NCI-H1048 (cell line): Measurements from ENCODE around the gene COPS8.

Source experiments
- DNase-seq: peaks from one replicate; lab custom pipeline; 2025; lab: John Stamatoyannopoulos, UW

The COPS8 gene

GRCh38 chr2:237097911-237098702 is 12.4 kb downstream of the COPS8 start:
- no peak for DNase-seq

- no peak for DNase-seq
Measured at GRCh38 chr2:237099804-237100203, 14.1 kb downstream of the COPS8 start.

GRCh38 chr2:237101118-237101979 is 15.7 kb downstream of the COPS8 start:
- no peak for DNase-seq

- no peak for DNase-seq
Measured at GRCh38 chr2:237102428-237102827, 16.7 kb downstream of the COPS8 start.

DNA sequence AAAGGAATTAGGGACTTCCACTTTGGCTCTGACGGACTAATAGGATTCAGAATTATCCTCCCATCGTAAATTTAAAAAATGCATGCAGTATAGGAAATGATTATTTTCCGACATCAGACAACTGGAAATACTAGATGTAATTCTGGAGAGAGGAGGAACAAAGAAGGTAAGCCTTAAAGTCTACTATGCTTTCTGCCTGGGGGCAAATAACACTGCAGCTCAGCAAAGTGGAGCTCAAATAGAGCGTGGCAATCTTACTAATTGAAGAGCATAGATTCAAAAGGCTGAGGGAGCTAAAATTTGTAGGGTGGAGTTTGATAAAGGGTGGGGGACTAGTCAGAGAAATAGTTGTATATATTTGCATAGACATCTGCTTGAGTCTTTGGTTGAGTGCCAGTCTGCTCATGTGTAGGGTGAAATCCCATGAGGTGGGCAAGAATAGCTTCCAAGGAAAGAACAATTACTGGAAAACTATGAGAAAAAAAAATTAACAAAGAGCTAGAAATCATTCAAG is 23.8 kb downstream of the COPS8 start:
- no peak for DNase-seq

GRCh38 chr2:237113026-237113795 is 27.5 kb downstream of the COPS8 start:
- DNase-seq: no peak

DNA sequence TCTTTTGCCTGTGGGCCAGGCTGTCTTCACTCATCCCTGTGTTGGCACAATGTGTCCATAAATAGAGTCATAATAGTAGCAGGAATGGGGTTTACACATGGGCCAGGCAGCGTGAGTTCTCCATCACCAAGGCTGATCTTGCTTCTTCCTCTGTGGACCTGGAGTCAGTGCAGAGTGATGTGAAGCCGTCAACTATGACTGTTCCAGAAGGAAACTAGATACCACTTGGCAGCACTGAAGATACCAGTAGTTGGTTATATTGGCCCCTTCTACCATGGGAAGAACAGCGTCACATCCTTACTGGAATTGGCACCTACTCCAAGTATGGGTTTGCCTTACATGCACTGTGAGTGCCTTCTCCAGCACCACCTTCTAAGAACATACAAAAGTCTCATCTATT is 30.2 kb downstream of the COPS8 start:
- no peak for DNase-seq

DNA sequence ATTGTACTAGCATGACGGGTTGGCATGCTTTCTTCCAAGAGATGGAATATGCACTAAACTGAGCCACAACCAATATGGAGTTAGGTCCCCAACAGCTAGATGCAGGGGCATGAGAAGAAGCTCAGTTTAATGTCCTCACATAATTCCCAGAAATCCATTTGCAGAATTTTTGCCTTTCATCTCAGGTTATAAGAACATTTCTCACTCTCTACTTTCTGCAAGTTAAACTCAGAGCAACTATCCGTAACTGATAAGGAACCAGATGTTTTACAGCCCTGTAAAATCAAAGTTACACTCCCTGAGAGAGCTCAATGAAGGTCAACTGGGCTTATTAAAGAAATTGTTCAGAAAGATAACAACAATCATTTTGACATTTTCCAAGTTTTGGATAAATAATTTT is 30.7 kb downstream of the COPS8 start:
- no peak for DNase-seq

- no peak for DNase-seq
Measured at GRCh38 chr2:237118025-237118424, 32.3 kb downstream of the COPS8 start.

- no peak for DNase-seq
Measured at GRCh38 chr2:237118561-237119155, 33.0 kb downstream of the COPS8 start.

- DNase-seq: no peak
Measured at GRCh38 chr2:237120916-237121315, 35.2 kb downstream of the COPS8 start.

GRCh38 chr2:237121321-237121720 is 35.6 kb downstream of the COPS8 start:
- DNase-seq: no peak

- no peak for DNase-seq
Measured at GRCh38 chr2:237122214-237122666, 36.6 kb downstream of the COPS8 start.

- DNase-seq: no peak
Measured at GRCh38 chr2:237124820-237125219, 39.1 kb downstream of the COPS8 start.

- no peak for DNase-seq
Measured at GRCh38 chr2:237125967-237126366, 40.3 kb downstream of the COPS8 start.

GRCh38 chr2:237126519-237127174 is 41.0 kb downstream of the COPS8 start:
- DNase-seq: no peak

DNA sequence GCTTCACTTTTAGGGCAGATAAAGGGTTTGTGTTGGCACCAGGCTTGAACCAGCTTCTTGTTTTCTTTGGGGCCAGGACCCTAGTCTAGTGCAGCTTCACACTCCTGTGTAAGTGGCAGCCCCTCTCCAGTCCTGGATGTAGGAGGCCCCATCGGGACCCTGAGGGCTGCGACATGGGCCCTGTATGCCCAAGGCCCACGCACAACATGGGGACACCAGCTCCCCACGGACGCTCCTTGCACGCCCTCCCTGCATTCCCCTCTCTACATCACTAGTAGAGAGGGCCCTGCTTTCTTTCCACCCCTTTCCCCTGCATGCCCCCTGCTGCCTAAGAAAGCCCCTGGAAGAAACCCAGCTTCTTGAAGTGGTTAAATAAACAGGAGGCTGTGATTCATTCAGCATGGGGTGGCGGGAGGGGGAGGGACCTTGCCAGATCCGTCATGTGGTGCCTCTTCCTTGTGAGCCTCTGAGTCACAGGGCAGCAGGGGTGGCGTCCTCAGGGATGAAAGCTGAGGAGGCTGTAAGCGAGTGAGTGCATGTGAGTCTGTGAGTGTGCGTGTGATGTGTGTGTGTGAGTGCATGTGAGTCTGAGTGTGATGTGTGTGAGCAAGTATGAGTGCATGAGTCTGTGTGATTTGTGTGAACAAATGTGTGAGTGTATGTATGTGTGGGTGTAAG is 42.5 kb downstream of the COPS8 start:
- DNase-seq: no peak

GRCh38 chr2:237128845-237129592 is 43.3 kb downstream of the COPS8 start:
- no peak for DNase-seq

DNA sequence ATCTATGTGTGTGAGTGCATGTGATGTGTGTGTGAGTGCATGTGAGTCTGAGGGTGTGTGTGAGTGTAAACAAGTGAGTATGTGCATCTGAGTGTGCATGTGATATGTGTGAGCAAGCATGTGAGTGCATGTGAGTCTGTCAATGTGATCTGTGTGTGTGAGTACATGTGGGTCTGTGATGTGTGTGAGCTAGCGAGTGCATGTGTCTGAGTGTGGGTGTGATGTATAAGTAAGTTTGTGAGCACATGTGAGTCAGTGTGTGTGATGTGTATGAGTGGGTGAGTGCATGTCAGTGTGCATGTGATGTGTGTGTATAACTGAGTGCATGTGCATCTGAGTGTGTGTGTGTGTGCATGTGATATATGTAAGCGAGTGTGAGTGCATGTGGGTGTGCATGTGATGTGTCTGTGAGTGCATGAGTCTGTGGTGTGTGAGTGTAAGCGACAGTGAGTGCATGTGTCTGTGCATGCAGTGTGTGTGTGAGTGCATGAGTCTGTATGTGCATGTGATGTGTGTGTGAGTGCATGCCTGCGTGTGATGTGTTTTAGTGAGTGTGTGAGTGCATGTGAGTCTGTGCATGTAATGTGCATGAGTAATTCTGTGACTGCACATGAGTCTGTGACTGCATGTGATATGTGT is 44.1 kb downstream of the COPS8 start:
- no peak for DNase-seq
